HG03045 (cell line): ENCODE results near the gene IGFLR1.

ENCODE experiments used
- ATAC-seq: cut with Tn5 transposase; IDR thresholded peaks from one replicate; pipeline ENCODE4 v1.9.1; 2021; ENCODE audit warnings: mild to moderate bottlenecking, moderate library complexity; ENCODE audit not compliant: unreplicated experiment

IGFLR1 gene

GRCh38 chr19:35739275-35740107, 2.8 kb downstream of the IGFLR1 start:
- no peak for ATAC-seq

- no peak for ATAC-seq
These were observed 3.4 kb downstream of the IGFLR1 start for GRCh38 chr19:35738887-35739229.

GRCh38 chr19:35738021-35738886, 4.0 kb downstream of the IGFLR1 start:
- no peak for ATAC-seq

GRCh38 chr19:35736913-35737886, 5.1 kb downstream of the IGFLR1 start:
- no peak for ATAC-seq

- no peak for ATAC-seq
These were observed 7.4 kb downstream of the IGFLR1 start for GRCh38 chr19:35734889-35735288.

GRCh38 chr19:35734273-35734672, 8.0 kb downstream of the IGFLR1 start:
- ATAC-seq: no peak

- no peak for ATAC-seq
These were observed 8.8 kb downstream of the IGFLR1 start for GRCh38 chr19:35733180-35734125.

- no peak for ATAC-seq
These were observed 9.6 kb downstream of the IGFLR1 start for GRCh38 chr19:35732540-35733179.

GRCh38 chr19:35731779-35732405, 10.4 kb downstream of the IGFLR1 start:
- no peak for ATAC-seq

- ATAC-seq: no peak
These were observed 10.9 kb downstream of the IGFLR1 start for GRCh38 chr19:35731353-35731752.

- no peak for ATAC-seq
These were observed 11.9 kb downstream of the IGFLR1 start for GRCh38 chr19:35730326-35730725.

- no peak for ATAC-seq
These were observed 12.5 kb downstream of the IGFLR1 start for GRCh38 chr19:35729763-35730162.

- no peak for ATAC-seq
These were observed 13.2 kb downstream of the IGFLR1 start for GRCh38 chr19:35729021-35729420.

GRCh38 chr19:35727956-35728706, 14.1 kb downstream of the IGFLR1 start:
- ATAC-seq: no peak

- no peak for ATAC-seq
These were observed 14.9 kb downstream of the IGFLR1 start for GRCh38 chr19:35727053-35727955.

- ATAC-seq: no peak
These were observed 16.9 kb downstream of the IGFLR1 start for GRCh38 chr19:35725216-35725861.

- no peak for ATAC-seq
These were observed 17.7 kb downstream of the IGFLR1 start for GRCh38 chr19:35724560-35724959.
